HG03442 (cell line): ENCODE data around the gene ZNF619.

Source experiments
- ATAC-seq: cut with Tn5 transposase; IDR thresholded peaks from one replicate; pipeline ENCODE4 v1.9.1; 2021; ENCODE audit warnings: mild to moderate bottlenecking, moderate library complexity; ENCODE audit not compliant: unreplicated experiment

ZNF619 gene

GRCh38 chr3:40524568-40525285 lies 47.8 kb downstream of the ZNF619 start, which contains the start of gene ZNF621:
Gene ZNF621 (plus strand): TSS chr3:40524960. CDS start chr3:40525841, 881 bp downstream.
- ATAC-seq, result peak; percentile 98

GRCh38 chr3:40528426-40528825 lies 51.5 kb downstream of the ZNF619 start:
- ATAC-seq, result no peak

- no peak for ATAC-seq
These were observed 55.3 kb downstream of the ZNF619 start for GRCh38 chr3:40532252-40532651.

- no peak for ATAC-seq
These were observed 57.4 kb downstream of the ZNF619 start for GRCh38 chr3:40534283-40534682.
